Motor neuron (in vitro differentiated cells): ENCODE data around the gene PUM1. TPM values are rescaled to one million over a fixed set of nuclear protein-coding genes. Genes with fewer than 3 reads are reported as not detected.

Experiments used
- ATAC-seq, 8 experiments: fragments of 200-7000 bp; cut with Tn5 transposase; replicated peaks in 6 of 8; 2 replicates each; pipeline ENCODE4 v1.8.0; 2021; ENCODE audit warnings: mild to moderate bottlenecking in 8 of 8, moderate library complexity in 8 of 8
- H3K27ac ChIP-seq, 2 donors: fragments of 250-450 bp; sonication (Bioruptor Pico); 2 replicates each; pipeline ENCODE4 v1.9.0; 2021; ENCODE audit warnings: antibody characterized with exemption in 2 of 2, mild to moderate bottlenecking in 2 of 2, moderate library complexity in 1 of 2
- H3K4me1 ChIP-seq, 2 donors: fragments of 250-450 bp; sonication (Bioruptor Pico); replicated peaks in 1 of 2; 2 replicates each; pipeline ENCODE4 v1.6.1; 2021; ENCODE audit warnings: antibody characterized with exemption in 2 of 2, mild to moderate bottlenecking in 2 of 2, moderate library complexity in 1 of 2
- H3K4me3 ChIP-seq, 5 donors: fragments of 250-450 bp; sonication (Bioruptor Pico); 2 replicates each; pipeline ENCODE4 v1.9.0; 2021; ENCODE audit warnings: antibody characterized with exemption in 5 of 5, mild to moderate bottlenecking in 5 of 5, moderate library complexity in 4 of 5
- WGBS, 10 experiments: fragments of 450-650 bp; shearing (Covaris generic); methylation state at CpG; one replicate each; pipeline ENCODE4 v1.0.0; 2022; 5-methylcytosine and 5-hydroxymethylcytosine counted together
- in situ Hi-C, 9 experiments: fragments of 400-800 bp; cut with MboI; loops; one replicate each; pipeline ENCODE4 v1.15.0; 2021; ENCODE audit warnings: low sequenced_read_pairs in 9 of 9, low pct_unique_long_range_greater_than_20kb in 2 of 9; ENCODE audit not compliant: unreplicated experiment in 9 of 9
- total RNA-seq, 8 experiments: library from RNA; unstranded; fragments of 300-600 nt; gene quantifications; 2 replicates each; pipeline versions ENCODE4 v1.2.3 to v1.2.4, GENCODE V29; 2022

The PUM1 gene
- total RNA-seq, 8 experiments from 2014 or later: 62.3 to 123 (median 87.5) TPM

DNA sequence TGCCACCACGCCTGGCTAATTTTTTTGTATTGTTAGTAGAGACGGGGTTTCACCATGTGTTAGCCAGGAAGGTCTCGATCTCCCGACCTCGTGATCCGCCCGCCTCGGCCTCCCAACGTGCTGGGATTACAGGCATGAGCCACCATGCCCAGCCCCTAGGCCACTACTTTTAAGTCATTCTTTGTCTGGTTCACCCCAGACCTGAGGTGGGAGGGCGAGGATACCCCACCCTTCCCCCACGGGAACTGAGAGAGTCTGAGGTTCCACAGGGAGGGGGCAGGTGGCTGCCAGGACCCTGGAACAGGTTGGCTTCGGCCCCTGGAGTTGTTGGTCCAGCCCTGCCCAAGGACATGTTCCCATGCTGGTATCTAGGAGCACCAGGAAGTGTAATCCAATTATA is 149.2 kb downstream of the PUM1 start:
- no peaks in the 10 kb centered on the region for H3K4me1 ChIP-seq
- H3K27ac ChIP-seq: no peak overlapping the region
- no peak for ATAC-seq
- H3K4me3 ChIP-seq: no peak overlapping the region
- 80 to 100% (median 88%) methylated on average over 1 to 10 of the region's 12 CpGs; no CpG with 5 or more reads in 3 of the 10 experiments for WGBS, 10 experiments
- in situ Hi-C loops: loop anchor here in 5 of 9 experiments (10.0 kb wide), 4 partner anchors 111 to 191 kb away; partner anchors contain the start of gene MATN1 (in 1 of the 5)

DNA sequence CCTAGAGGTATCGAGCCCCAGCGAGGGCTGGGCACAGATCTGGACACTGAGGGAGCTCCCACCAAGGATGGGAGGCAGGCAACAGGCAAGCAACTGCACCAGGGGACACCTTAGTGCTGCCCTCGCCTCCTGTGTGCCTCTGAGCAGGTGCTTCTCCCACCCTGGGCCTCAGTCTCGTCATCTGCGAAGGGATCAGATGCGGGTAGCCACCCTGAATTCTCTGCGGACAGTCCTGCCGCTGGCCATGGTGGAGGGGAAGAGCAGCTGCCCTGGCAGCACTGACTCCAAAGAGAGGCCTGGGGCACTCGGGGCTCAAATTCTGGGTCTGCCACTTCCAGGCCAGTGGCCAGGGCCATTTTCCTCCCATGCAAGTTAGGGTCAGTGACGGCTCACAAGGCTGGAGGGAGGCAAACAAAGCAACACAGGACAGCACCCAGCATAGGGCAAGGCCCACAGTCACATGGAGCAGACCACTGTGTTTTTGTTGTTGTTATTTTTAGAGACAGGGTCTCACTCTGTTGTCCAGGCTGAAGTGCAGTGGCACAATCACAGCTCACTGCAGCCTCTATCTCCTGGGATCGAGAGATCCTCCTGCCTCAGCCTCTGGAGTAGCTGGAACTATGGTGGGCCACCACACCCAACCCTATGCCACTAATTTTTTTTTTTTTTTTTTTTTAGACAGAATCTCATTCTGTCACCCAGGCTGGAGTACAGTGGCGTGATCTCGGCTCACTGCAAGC is 149.9 kb downstream of the PUM1 start:
- peaks cover 2 to 5% of the 10 kb centered on the region in 2 donors for H3K4me1 ChIP-seq
- H3K4me3 ChIP-seq: no peak overlapping the region
- 90 to 100% (median 100%) methylated on average over 1 to 11 of the region's 13 CpGs; no CpG with 5 or more reads in 5 of the 10 experiments for WGBS, 10 experiments
- ATAC-seq: no peak
- H3K27ac ChIP-seq: no peak overlapping the region
- in situ Hi-C loops: loop anchor here in 5 of 9 experiments (10.0 kb wide), 4 partner anchors 111 to 191 kb away; partner anchors contain the start of gene MATN1 (in 1 of the 5)

DNA sequence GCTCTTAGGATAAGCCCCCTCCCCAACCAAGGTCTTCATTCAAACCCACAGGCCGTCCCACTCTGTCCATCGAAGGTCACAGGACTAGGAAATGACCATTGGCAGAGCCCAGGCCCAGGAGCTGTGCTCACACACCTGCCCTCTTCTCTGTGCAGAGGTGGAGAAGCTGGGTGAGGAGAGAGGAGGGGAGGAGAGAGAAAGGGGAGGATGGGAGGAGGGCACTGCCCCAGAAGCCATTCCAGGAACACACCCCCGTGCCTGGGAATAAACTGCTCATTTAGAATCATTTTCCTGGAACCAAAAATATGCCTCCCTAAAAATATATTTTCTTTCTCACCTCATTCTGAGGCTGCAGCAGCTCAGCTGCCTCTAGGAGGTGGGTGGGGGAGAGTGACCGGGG is 150.6 kb downstream of the PUM1 start:
- ATAC-seq: no peak
- Histone ChIP-seq H3K4me3 (no peak overlapping the region), H3K27ac (no peak overlapping the region), H3K4me1 (peaks cover 2 to 10% of the 10 kb centered on the region in 2 donors)
- WGBS, 10 experiments: 40 to 94% (median 78%) methylated on average over 2 to 3 of the region's 4 CpGs; no CpG with 5 or more reads in 5 of the 10 experiments
- in situ Hi-C loops: loop anchor here (5.0 to 10.0 kb wide), 6 partner anchors 110 to 190 kb away; partner anchors contain the start of gene MATN1 (in 1 of the 9)

DNA sequence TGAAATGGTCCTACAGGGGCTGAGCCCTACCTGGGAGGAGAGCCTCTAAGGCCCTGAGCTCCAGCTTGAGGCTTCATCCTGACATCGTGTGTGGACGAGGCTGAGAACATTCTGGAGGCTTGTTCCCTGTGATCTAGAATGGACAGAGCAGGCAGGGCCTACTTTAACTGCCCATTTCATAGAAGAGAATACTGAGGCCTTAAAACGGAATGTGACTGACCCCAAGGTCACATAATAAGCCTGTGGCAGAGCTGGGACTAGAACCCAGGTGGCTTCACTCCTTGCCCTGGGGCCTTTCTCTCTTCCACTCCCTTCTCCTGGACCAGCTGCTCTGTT is 151.0 kb downstream of the PUM1 start:
- Histone ChIP-seq H3K27ac (no peak overlapping the region), H3K4me3 (no peak overlapping the region), H3K4me1 (peaks cover 5 to 13% of the 10 kb centered on the region in 2 donors)
- in situ Hi-C loops: loop anchor here (5.0 to 10.0 kb wide), 6 partner anchors 110 to 190 kb away; partner anchors contain the start of gene MATN1 (in 1 of the 9)
- 59 to 100% (median 92%) methylated on average over 1 to 3 of the region's 3 CpGs; no CpG with 5 or more reads in 3 of the 10 experiments for whole genome bisulfite sequencing, 10 experiments
- no peak for ATAC-seq

DNA sequence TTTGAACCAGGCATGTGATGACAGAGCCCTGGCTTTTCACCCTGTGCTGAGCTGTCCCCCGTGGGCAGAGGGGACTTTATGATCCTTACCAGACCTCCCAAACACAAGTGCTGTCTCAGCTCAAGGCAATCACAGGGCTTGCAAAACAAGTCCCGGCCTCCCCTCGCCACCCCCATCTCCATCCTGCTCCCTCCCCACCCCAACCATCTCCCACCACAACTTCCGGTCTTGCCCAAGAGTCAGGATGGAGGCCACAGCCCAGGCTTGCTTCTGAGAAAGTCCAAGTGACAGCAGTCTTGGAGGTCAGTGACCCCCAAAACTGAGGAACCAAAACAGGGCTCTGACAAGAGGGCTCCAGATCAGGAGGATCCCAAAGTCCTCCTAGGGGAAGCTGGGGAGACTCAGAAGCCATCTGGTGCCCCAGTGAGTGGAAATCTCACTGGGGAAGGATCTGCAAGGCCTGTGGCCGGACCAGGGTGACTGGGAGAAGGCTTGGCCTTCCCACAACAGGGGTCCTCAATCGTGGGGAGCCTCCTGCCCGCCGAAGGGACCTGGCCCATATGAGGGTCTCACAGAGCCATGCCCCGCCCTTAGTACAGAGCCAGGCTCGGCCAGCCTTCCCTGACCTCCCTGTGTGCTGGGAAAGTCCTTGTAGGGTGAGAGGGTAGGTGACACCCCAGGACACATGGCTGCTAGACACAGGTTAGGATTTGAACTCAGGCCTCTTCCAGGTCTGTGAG is 152.4 kb downstream of the PUM1 start:
- Histone ChIP-seq H3K4me3 (no peak overlapping the region), H3K4me1 (peaks cover 13 to 22% of the 10 kb centered on the region in 2 donors), H3K27ac (no peak overlapping the region)
- in situ Hi-C loops: loop anchor here (5.0 to 10.0 kb wide), 6 partner anchors 108 to 188 kb away; partner anchors contain the start of gene MATN1 (in 1 of the 9)
- 40 to 83% (median 72%) methylated on average over 1 to 5 of the region's 10 CpGs; no CpG with 5 or more reads in 7 of the 10 experiments for WGBS, 10 experiments
- ATAC-seq: no peak

DNA sequence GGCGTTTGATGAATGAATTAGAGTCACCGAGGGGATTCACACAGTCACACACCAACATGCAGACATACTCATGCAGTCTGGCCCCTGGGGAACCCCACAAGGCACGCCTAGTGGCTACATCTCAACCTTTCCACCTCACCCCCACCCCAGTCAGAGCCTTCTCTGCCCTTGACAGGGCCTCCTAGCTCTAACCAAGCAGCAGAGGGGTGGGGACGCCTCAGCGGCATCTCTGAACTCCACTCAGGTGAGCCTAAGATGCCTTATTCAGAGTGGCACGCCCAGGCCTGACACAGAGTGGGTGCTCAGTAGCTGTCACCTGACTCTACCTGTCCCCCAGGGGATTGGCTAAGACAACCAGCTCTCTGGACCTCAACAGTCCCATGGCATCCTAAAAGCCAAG is 153.3 kb downstream of the PUM1 start:
- 75 to 100% (median 80%) methylated on average over 1 to 4 of the region's 6 CpGs; no CpG with 5 or more reads in 5 of the 10 experiments for WGBS, 10 experiments
- in situ Hi-C loops: loop anchor here (5.0 to 10.0 kb wide), 6 partner anchors 107 to 187 kb away; partner anchors contain the start of gene MATN1 (in 1 of the 9)

DNA sequence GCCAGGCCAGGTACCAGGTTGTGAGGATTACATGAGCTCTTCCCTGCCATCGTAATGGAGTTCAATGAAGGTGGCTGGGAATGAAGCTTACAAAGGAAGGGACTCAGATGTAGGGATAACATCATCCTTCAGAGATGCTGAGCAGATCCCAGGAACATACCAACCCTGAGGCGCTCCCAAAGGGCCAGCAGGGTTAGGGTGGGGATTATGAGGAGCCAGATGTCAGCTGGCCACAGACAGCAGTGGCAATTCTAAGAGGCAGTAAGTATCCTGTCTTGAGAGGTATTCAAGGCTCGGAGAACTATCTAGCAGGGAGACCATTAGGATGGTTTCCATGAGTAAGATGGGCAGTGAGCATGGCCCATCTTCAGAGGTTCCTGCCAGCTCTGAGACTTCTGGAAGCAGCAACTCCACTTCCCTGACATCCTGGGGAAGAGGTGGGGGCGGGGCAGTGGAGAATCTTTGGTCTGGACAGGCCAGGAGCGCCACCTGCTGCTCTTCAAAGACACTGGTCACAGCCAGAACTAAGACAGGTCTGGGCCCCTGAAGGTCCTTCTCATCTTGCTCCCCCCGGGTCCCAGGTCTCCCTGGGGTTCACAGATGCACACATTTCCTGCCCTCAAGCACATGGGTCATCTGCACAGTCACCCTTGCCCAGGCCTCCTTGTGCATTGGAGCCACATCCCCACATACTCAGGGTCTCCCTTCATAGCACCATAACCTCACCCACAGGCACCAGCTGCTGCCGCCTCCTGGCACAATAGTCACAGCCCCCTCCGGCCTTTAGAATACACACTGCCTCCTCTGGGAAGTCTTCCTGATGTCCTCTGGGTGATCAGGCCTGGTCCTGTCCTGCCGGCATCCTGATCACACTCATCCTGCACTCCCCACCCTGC is 154.2 kb downstream of the PUM1 start:
- Histone ChIP-seq H3K4me3 (no peak overlapping the region), H3K27ac (no peak overlapping the region), H3K4me1 (peaks cover 24 to 38% of the 10 kb centered on the region in 2 donors)
- WGBS, 10 experiments: 33 to 67% (median 48%) methylated on average over 1 to 8 of the region's 9 CpGs; no CpG with 5 or more reads in 2 of the 10 experiments
- peak; percentile 48 to 82 (median 61) for ATAC-seq
- in situ Hi-C loops: loop anchor here (5.0 to 10.0 kb wide), 6 partner anchors 107 to 187 kb away; partner anchors contain the start of gene MATN1 (in 1 of the 9)

More for the DNA sequence above, 153.3 kb downstream of the PUM1 start:
- Histone ChIP-seq H3K4me3 (no peak overlapping the region), H3K27ac (no peak overlapping the region), H3K4me1 (peaks cover 15 to 29% of the 10 kb centered on the region in 2 donors)
- no peak for ATAC-seq

DNA sequence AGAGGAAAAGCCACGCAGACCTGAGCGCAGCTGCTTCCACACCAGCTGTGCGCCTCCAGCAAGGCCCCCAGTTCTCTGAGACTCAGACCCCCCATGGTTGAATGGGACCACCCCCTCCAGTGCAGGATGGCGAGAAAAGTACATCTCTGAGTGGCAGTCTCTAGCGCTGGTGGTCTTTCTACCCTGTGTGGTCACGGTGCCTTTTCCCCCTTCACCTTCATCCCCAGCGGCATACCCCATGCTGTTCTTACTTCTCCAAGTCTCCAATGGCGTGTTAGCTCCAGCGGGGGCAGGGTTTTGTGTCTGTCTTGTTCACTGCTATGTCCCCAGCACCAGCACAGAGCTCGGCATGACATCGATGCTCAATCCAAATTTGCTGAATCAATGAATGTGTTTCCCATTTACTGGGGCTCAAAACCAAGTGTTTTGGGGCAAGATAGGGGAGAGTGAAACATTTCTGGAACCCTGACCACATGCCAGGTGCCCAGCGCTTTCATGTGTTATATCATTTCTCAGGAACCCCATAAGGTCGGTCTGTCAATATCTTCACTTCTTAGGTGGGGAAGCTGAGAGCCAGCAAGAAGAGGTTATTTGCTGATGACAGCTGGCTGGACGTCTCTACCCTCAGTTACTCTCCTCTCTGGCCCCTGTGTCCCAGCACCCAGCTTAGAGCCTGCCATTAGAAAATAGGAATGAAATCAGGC is 156.0 kb downstream of the PUM1 start:
- no peak for ATAC-seq
- WGBS, 10 experiments: 20 to 94% (median 70%) methylated on average over 1 to 10 of the region's 14 CpGs; no CpG with 5 or more reads in 3 of the 10 experiments
- peaks cover 36 to 53% of the 10 kb centered on the region in 2 donors for H3K4me1 ChIP-seq
- peak overlapping the region in 1 of 2 donors; percentile 93 for H3K27ac ChIP-seq
- in situ Hi-C loops: loop anchor here (5.0 to 10.0 kb wide), 6 partner anchors 105 to 185 kb away; partner anchors contain the start of gene MATN1 (in 1 of the 9)
- H3K4me3 ChIP-seq: peak overlapping the region in 4 of 5 donors; percentile 59 to 89 (median 72)

DNA sequence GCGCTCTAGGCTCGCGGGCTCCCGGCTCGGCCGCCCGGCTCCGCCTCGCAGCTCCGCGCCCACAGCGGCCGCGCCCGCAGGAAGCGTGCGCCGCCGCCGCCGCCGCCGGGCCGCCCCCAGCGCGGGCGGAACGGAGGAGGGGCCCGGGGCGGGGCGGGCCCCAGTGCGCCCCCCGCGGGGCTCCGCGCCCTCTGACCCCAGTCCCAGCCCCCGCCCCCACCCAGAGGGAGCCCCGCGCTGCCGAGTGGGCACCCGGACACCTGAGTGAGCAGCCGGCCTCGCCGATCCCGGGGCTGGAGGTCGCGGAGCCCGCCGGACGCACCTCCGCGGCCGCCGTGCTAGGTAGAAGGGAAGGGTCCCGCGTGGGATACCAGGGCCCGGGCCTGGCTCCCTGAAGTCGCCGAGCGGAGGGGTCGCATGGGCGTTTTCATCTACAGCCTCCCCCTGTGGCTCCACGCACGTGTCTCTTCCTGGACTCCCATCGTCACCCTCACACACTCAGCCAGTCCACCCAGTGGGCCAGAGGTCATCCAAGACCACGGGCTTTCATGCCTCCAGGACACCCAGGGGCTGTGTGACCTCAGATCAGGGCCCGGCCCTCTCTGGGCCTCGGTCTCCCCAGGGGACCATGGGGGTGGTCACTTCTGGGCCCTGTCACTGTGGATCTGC is 156.7 kb downstream of the PUM1 start, which contains the start of gene SDC3:
Gene SDC3 (minus strand): TSS at position 63 of the 669 bp plus-strand sequence. CDS start 172 bp downstream, outside the sequence.
- H3K27ac ChIP-seq: peak within 1 kb of the TSS; percentile 83 to 93
- H3K4me3 ChIP-seq: peak within 1 kb of the TSS; percentile 59 to 98 (median 82)
- in situ Hi-C loops: no loop called here
- peak; percentile 42 to 78 (median 51) for ATAC-seq
- WGBS, 10 experiments: 10 to 60% (median 45%) methylated on average over 2 to 24 of the region's 68 CpGs; no CpG with 5 or more reads in 6 of the 10 experiments
- peaks cover 36 to 60% of the 10 kb centered on the region in 2 donors for H3K4me1 ChIP-seq

DNA sequence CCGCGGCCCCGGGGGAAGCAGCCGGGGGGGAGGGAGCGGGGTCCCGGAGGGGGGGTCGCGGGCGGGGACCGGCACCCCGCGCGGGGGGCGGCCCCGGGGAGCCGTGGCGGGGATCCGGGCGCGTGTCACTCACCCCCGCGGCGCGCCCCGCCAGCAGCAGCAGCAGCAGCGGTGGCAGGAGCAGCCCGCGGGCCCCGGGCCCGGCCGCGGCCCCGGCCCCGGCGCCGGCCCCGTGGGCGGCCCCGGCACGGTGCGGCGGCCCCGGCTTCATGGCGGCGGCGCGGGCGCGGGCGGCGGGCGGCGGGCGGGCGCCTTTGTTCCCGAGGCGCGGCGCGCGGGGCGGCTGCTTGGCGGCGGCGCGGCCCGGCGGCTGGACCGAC is 157.2 kb downstream of the PUM1 start:
- in situ Hi-C loops: no loop called here
- Histone ChIP-seq H3K4me3 (peak overlapping the region; percentile 59 to 98 (median 82)), H3K27ac (peak overlapping the region; percentile 83 to 93), H3K4me1 (peaks cover 39 to 66% of the 10 kb centered on the region in 2 donors)
- peak in 5 of 8 experiments; percentile 11 to 34 (median 22) for ATAC-seq
- WGBS, 10 experiments: 0% methylated on average over 5 of the region's 69 CpGs; no CpG with 5 or more reads in 9 of the 10 experiments
